ENCODE measurements around the gene VAV3. TPM values are rescaled to one million over a fixed set of nuclear protein-coding genes. Genes with fewer than 3 reads are reported as not detected.

Gene VAV3
- total and polyA plus RNA-seq, 2 of the 13 experiments (the other 11 are each of a cell fraction or from before 2014, with no cell fraction given) = 15.9 to 29.8 TPM

- H3K4me1 ChIP-seq (ENCODE audit: insufficient read depth, low read length) = peaks cover 13% of the 10 kb centered on the region
- intact Hi-C loops (cut with micrococcal nuclease; ENCODE audit: unreplicated experiment) = no loop called here
- no peak overlapping the region for H3K9ac ChIP-seq (ENCODE audit: insufficient read depth, low read depth, low read length)
- no peaks in the 10 kb centered on the region for H4K20me1 ChIP-seq (ENCODE audit: insufficient read depth, low read length)
- BruUV-seq (replicated peaks) = no TSS peak
- ChIA-PET POLR2A (no interaction called here), CTCF (ENCODE audit: low intra/inter-chr PET ratio, low total read pairs) (no interaction called here)
- no peaks in the 10 kb centered on the region for H3K27me3 ChIP-seq (ENCODE audit: control insufficient read depth in 1 of 2, insufficient read depth in 2 of 2, low read length in 2 of 2)
- TF ChIP-seq SMAD3 (CRISPR knock-in tag; IDR thresholded peaks at IDR 0.05) = no peak
- TF ChIP-seq ZNF232 (CRISPR knock-in tag; IDR thresholded peaks at IDR 0.05; ENCODE audit: borderline replicate concordance) = no peak
- TF ChIP-seq HNRNPL (IDR thresholded peaks at IDR 0.05; ENCODE audit: low read depth, low read length) = no peak
- no peak for TF ChIP-seq ZSCAN20 (CRISPR knock-in tag; IDR thresholded peaks at IDR 0.05; ENCODE audit: borderline replicate concordance)
- TF ChIP-seq SALL2 (CRISPR knock-in tag; IDR thresholded peaks at IDR 0.05) = no peak
- TF ChIP-seq ZNF44 (CRISPR knock-in tag; IDR thresholded peaks at IDR 0.05) = no peak
- TF ChIP-seq ZBED4 (CRISPR knock-in tag; IDR thresholded peaks at IDR 0.05; ENCODE audit: borderline replicate concordance) = no peak
- TF ChIP-seq, protein P1, sequence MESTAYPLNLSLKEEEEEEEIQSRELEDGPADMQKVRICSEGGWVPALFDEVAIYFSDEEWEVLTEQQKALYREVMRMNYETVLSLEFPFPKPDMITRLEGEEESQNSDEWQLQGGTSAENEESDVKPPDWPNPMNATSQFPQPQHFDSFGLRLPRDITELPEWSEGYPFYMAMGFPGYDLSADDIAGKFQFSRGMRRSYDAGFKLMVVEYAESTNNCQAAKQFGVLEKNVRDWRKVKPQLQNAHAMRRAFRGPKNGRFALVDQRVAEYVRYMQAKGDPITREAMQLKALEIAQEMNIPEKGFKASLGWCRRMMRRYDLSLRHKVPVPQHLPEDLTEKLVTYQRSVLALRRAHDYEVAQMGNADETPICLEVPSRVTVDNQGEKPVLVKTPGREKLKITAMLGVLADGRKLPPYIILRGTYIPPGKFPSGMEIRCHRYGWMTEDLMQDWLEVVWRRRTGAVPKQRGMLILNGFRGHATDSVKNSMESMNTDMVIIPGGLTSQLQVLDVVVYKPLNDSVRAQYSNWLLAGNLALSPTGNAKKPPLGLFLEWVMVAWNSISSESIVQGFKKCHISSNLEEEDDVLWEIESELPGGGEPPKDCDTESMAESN (CRISPR knock-in tag; conservative IDR thresholded peaks at IDR 0.05) = no peak
- no peak for TF ChIP-seq RORA (CRISPR knock-in tag; IDR thresholded peaks at IDR 0.05)
- no peak for TF ChIP-seq ZNF17 (CRISPR knock-in tag; IDR thresholded peaks at IDR 0.05)
- no peak for TF ChIP-seq ZNF839 (CRISPR knock-in tag; IDR thresholded peaks at IDR 0.05; ENCODE audit: borderline replicate concordance)
- no peak for TF ChIP-seq ZNF563 (CRISPR knock-in tag; IDR thresholded peaks at IDR 0.05)
- no peak for TF ChIP-seq FOXO1 (CRISPR knock-in tag; IDR thresholded peaks at IDR 0.05)
- TF ChIP-seq, protein P2, sequence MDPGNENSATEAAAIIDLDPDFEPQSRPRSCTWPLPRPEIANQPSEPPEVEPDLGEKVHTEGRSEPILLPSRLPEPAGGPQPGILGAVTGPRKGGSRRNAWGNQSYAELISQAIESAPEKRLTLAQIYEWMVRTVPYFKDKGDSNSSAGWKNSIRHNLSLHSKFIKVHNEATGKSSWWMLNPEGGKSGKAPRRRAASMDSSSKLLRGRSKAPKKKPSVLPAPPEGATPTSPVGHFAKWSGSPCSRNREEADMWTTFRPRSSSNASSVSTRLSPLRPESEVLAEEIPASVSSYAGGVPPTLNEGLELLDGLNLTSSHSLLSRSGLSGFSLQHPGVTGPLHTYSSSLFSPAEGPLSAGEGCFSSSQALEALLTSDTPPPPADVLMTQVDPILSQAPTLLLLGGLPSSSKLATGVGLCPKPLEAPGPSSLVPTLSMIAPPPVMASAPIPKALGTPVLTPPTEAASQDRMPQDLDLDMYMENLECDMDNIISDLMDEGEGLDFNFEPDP (CRISPR knock-in tag; conservative IDR thresholded peaks at IDR 0.05) = no peak
- TF ChIP-seq ZFP36 (IDR thresholded peaks at IDR 0.05; ENCODE audit: borderline replicate concordance, low read depth, low read length, partially characterized antibody) = no peak
- no peaks in the 10 kb centered on the region for H3K9me3 ChIP-seq (ENCODE audit: low read length)
- no peak for DNase-seq (ENCODE audit: low spot score)
- H3K36me3 ChIP-seq (replicated peaks in 1 of 2; ENCODE audit: control insufficient read depth in 1 of 2, insufficient read depth in 2 of 2, low read length in 2 of 2) = no peaks in the 10 kb centered on the region; a peak in 1 of 5 replicates
- peaks cover 6% of the 10 kb centered on the region for H3K79me2 ChIP-seq (ENCODE audit: insufficient read depth, low read length)
- in situ Hi-C loops (cut with HindIII; ENCODE audit: extremely low pct_ligation_motif_present, low pct_unique_long_range_greater_than_20kb) = no loop called here
- FAIRE-seq = no peak
- WGBS (ENCODE audit: low lambda C conversion rate) = 88% methylated on average over 2 of the region's 2 CpGs
- no peak for ATAC-seq
- no peak overlapping the region for H2AFZ ChIP-seq (ENCODE audit: low read length)
- H3K27ac ChIP-seq (ENCODE audit: extremely low read length, insufficient read depth, low read length) = no peak overlapping the region
- no peak overlapping the region for H3K4me2 ChIP-seq (ENCODE audit: low read depth, low read length)
- no peak overlapping the region for H3K4me3 ChIP-seq (replicated peaks in 1 of 3; ENCODE audit: insufficient read depth in 1 of 3, low read depth in 2 of 3, low read length in 3 of 3)
Observed at GRCh38 chr1:107647012-107647411, 318.0 kb downstream of the VAV3 start.
